ENCODE data around the gene SMIM7.
A peak's percentile ranks its signal among the peaks of the same experiment; 100 is the strongest.

GRCh38 chr19:16702123-16702522, 42.2 kb upstream of the SMIM7 start:
- TF ChIP-seq EZH2 (IDR thresholded peaks at IDR 0.05) (no peak), POLR2AphosphoS5 (IDR thresholded peaks at IDR 0.05; ENCODE audit: borderline replicate concordance, low read depth, low read length) (peak; percentile 47; the same call in 1 of the 2 replicates)

Data from SK-N-MC (cell line).